Stimulated activated CD4-positive, alpha-beta T cell treated with anti-CD3 and anti-CD28 coated beads, Interleukin-15, amount 100 ng/mL, for 24 hours (primary cell): ENCODE results near the gene MAPK8IP1.

Source experiments
- DNase-seq: peaks from one replicate; pipeline ENCODE4 v3.0.0-alpha.2; 2020

MAPK8IP1 gene

DNA sequence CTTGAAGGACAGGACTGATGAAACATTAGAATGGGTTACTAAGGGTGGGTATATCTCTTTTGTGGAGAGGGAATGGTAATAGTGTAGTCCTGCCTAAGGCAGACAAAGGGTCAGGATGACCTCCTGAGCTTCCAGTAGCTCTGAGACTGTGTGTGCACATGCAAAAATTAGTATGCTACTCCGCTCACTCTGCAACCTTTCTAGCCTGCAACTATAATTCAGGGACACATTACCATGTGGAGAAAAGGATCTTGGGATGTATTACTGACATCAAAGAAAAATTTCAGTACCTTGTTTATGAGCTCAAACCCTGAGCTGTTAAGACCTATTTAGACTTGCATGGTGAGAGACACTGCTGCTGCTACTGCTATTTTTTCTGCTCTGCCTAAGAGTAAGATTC is 62.4 kb downstream of the MAPK8IP1 start:
- DNase-seq, result no peak

- DNase-seq, result no peak
Observed at GRCh38 chr11:45948356-45948755, 62.9 kb downstream of the MAPK8IP1 start.

GRCh38 chr11:45949992-45950407 is 64.5 kb downstream of the MAPK8IP1 start:
- no peak for DNase-seq
